Thymus (tissue), 11 donors: ENCODE results near the gene PPFIA1. TPM values are rescaled to one million over a fixed set of nuclear protein-coding genes. Genes with fewer than 3 reads are reported as not detected.

Experiments used
- DNase-seq, 9 donors: peaks; one replicate each; pipeline ENCODE4 v3.0.0-alpha.2; 2013; ENCODE audit warnings: low spot score in 9 of 9, low read depth in 6 of 9, missing footprints in 1 of 9
- H3K27ac ChIP-seq, 2 donors: one replicate each; pipeline ENCODE4 v1.5.1; 2013; ENCODE audit warnings: control low read depth in 1 of 2, low read depth in 1 of 2, low read length in 1 of 2, mild to moderate bottlenecking in 1 of 2, moderate library complexity in 1 of 2
- H3K27me3 ChIP-seq, 2 donors: one replicate each; pipeline ENCODE4 v1.5.1; 2013; ENCODE audit warnings: low read length in 1 of 2; ENCODE audit not compliant: control insufficient read depth in 2 of 2, insufficient read depth in 1 of 2
- H3K36me3 ChIP-seq, 2 donors: one replicate each; pipeline ENCODE4 v1.5.1; 2013; ENCODE audit warnings: low read length in 1 of 2, mild to moderate bottlenecking in 1 of 2, moderate library complexity in 1 of 2; ENCODE audit not compliant: control insufficient read depth in 2 of 2, insufficient read depth in 2 of 2
- H3K4me1 ChIP-seq, 2 donors: one replicate each; pipeline ENCODE4 v1.5.1; 2013; ENCODE audit warnings: low read length in 2 of 2; ENCODE audit not compliant: control insufficient read depth in 2 of 2, insufficient read depth in 2 of 2
- H3K4me3 ChIP-seq, 2 donors: one replicate each; pipeline ENCODE4 v1.5.1; 2013; ENCODE audit warnings: low read length in 2 of 2, control low read depth in 1 of 2, mild to moderate bottlenecking in 1 of 2
- H3K9me3 ChIP-seq, 2 donors: one replicate each; pipeline ENCODE4 v1.5.1; 2013; ENCODE audit warnings: low read length in 1 of 2, mild to moderate bottlenecking in 1 of 2; ENCODE audit not compliant: control insufficient read depth in 2 of 2, insufficient read depth in 1 of 2
- WGBS: extraction: QIAGEN DNeasy Blood & Tissue Kit; methylation state at CpG from one replicate; pipeline ENCODE4 v1.1.7; 2013; 5-methylcytosine and 5-hydroxymethylcytosine counted together
- polyA plus RNA-seq: library from polyadenylated mRNA; stranded (reverse); fragments of 200-250 nt; gene quantifications from one replicate; pipeline ENCODE4 v1.2.3, GENCODE V29; 2013
- total RNA-seq: library from RNA; stranded (reverse); fragments of 120-200 nt; gene quantifications from one replicate; pipeline ENCODE4 v1.2.4, GENCODE V29; 2013
- donor health status: healthy.

PPFIA1 gene
- total and polyA plus RNA-seq, 2 donors, result 22.0 to 23.3 TPM

DNA sequence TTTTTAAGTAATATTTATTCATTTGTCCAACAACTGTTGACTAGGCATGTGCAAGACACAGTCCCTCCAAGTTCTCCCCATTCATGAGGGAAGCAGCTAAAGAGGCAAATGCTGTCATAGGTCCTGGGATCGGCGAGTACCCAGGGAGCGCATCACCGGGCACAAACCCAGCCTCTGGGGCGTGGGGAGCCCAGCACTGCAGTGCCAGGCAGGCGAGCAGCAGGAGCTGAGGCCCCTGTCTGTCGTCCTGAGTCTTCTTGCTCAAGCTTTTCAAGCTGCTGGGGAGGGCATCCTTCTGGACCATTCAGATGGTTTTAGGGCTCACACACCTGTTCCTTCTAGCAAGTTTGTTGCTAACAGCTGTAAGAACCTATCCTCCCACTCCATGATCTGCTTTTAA, 62.1 kb downstream of the PPFIA1 start:
- H3K4me1 ChIP-seq, result no peaks in the 10 kb centered on the region
- no peak overlapping the region for H3K4me3 ChIP-seq
- no peaks in the 10 kb centered on the region for H3K9me3 ChIP-seq
- H3K27me3 ChIP-seq, result no peaks in the 10 kb centered on the region
- peaks cover 55 to 77% of the 10 kb centered on the region in 2 donors for H3K36me3 ChIP-seq
- WGBS, result 98% methylated on average over 7 of the region's 7 CpGs
- H3K27ac ChIP-seq, result no peak overlapping the region
- DNase-seq, result no peak

DNA sequence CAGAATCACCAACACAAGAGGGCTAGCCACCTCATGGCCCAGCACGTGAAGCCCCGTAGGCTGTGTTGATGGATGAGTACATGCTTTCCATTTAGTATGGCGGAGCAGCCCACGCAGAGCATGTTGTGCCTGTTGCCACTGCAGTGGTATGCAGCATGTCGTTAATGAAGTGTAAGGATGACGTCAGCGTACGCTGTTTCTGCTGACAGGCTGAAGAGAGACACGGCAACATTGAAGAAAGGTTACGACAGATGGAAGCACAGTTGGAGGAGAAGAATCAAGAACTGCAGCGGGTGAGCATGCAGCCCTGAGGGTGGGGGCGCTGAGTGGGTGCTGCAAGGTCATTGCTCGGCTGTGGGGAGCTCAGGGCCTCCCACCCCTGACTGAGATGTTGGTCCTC, 62.8 kb downstream of the PPFIA1 start:
- no peaks in the 10 kb centered on the region for H3K9me3 ChIP-seq
- H3K27me3 ChIP-seq, result no peaks in the 10 kb centered on the region
- no peak for DNase-seq
- WGBS, result 99% methylated on average over 13 of the region's 13 CpGs
- no peak overlapping the region for H3K27ac ChIP-seq
- no peaks in the 10 kb centered on the region for H3K4me1 ChIP-seq
- H3K36me3 ChIP-seq, result peaks cover 56 to 77% of the 10 kb centered on the region in 2 donors
- no peak overlapping the region for H3K4me3 ChIP-seq

DNA sequence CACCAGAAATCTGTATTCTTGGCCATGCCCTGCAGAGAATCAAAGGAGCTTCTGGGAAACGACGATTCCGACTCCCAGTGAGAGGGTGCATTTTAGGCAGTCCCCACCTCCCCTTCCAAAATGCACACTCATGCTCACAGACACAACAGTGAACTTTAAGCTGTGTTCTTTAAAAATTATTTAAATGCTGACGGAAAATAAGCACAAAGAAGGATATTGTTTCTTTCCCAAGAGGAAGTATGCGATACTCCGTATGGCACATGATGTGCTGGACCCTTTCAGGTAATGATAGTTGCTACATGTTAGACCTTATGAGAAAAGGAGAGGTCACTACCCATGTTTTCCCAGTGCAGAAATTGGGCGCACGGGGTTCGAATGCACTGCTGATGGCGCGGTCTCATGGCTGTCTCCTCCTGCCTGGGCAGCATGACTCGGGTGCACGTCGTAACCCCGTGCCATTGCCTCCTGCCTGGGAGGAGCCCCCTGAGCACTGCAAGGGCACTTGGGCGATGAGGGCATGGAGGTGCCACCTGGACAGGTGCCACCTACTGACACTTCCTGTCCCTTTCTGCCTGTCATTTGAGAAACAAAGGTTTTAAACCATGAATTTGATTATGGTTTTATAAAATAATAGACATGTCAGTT, 64.0 kb downstream of the PPFIA1 start:
- Histone ChIP-seq H3K36me3 (peaks cover 67 to 83% of the 10 kb centered on the region in 2 donors), H3K4me3 (no peak overlapping the region), H3K27me3 (no peaks in the 10 kb centered on the region), H3K27ac (no peak overlapping the region), H3K9me3 (no peaks in the 10 kb centered on the region), H3K4me1 (no peaks in the 10 kb centered on the region)
- 98% methylated on average over 16 of the region's 16 CpGs for WGBS
- no peak for DNase-seq

DNA sequence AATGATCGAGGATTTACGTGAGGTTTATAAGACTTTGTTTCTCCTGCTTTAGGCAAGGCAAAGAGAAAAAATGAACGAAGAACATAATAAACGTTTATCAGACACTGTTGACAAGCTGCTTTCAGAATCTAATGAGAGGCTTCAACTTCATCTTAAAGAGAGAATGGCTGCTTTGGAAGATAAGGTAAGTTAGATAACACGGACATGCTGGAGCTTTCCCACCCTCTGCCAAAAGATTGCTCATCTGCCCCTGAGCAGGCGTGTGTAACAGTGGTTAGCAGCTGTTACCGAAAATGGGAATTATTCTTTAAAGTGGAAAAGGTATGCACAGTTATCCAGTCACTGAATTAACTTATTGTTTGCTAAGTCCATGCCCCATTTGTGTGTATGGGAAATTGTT, 65.0 kb downstream of the PPFIA1 start:
- DNase-seq, result no peak
- 95% methylated on average over 7 of the region's 7 CpGs for WGBS

DNA sequence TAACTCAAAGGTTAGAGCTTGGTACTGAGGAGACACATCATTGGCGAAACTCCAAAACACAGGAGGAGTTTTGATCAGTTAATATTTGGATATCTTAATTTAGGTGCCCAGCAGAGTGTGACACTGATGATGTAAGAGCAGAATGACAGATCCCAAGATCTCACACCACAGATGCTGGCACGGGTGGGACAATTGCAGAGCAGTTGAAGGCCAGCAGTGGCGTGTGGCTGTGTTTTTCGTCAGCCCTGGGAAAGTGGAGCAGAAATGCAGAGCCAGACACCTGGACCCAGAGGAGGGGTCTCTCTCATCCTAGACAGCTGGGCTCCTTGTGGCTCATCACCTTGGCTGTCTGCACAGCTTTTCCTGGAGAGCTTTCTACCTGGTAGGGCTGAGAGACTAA, 68.1 kb downstream of the PPFIA1 start:
- 84% methylated on average over 4 of the region's 4 CpGs for WGBS
- no peak for DNase-seq

More for the DNA sequence above, 65.0 kb downstream of the PPFIA1 start:
- Histone ChIP-seq H3K36me3 (peaks cover 68 to 81% of the 10 kb centered on the region in 2 donors), H3K27me3 (no peaks in the 10 kb centered on the region), H3K9me3 (no peaks in the 10 kb centered on the region), H3K4me3 (no peak overlapping the region), H3K4me1 (no peaks in the 10 kb centered on the region), H3K27ac (no peak overlapping the region)

DNA sequence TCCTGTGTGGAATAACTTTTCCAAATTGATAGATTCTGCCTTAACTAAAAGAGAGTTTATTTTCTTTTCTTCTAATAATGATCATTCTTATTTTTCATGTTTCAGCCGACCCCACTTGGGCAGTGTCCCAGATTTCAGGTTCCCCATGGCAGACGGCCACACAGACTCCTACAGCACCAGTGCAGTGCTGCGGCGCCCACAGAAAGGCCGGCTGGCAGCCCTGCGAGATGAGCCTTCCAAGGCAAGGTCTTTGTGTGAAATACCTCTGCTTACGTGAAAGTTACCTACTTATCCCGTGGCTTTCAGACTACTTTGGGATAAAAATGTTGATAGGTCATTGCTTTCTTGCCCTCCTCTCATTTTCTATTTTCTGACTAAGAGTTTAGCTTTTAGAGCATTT, 68.6 kb downstream of the PPFIA1 start:
- DNase-seq, result no peak
- no peaks in the 10 kb centered on the region for H3K27me3 ChIP-seq
- H3K4me3 ChIP-seq, result no peak overlapping the region
- H3K9me3 ChIP-seq, result no peaks in the 10 kb centered on the region
- H3K4me1 ChIP-seq, result peaks cover 0 to 1% of the 10 kb centered on the region in 2 donors
- 92% methylated on average over 8 of the region's 8 CpGs for WGBS
- peaks cover 67 to 70% of the 10 kb centered on the region in 2 donors for H3K36me3 ChIP-seq
- no peak overlapping the region for H3K27ac ChIP-seq

More for the DNA sequence above, 68.1 kb downstream of the PPFIA1 start:
- Histone ChIP-seq H3K27me3 (no peaks in the 10 kb centered on the region), H3K27ac (no peak overlapping the region), H3K9me3 (no peaks in the 10 kb centered on the region), H3K4me3 (no peak overlapping the region), H3K4me1 (no peaks in the 10 kb centered on the region), H3K36me3 (peaks cover 66 to 70% of the 10 kb centered on the region in 2 donors)

DNA sequence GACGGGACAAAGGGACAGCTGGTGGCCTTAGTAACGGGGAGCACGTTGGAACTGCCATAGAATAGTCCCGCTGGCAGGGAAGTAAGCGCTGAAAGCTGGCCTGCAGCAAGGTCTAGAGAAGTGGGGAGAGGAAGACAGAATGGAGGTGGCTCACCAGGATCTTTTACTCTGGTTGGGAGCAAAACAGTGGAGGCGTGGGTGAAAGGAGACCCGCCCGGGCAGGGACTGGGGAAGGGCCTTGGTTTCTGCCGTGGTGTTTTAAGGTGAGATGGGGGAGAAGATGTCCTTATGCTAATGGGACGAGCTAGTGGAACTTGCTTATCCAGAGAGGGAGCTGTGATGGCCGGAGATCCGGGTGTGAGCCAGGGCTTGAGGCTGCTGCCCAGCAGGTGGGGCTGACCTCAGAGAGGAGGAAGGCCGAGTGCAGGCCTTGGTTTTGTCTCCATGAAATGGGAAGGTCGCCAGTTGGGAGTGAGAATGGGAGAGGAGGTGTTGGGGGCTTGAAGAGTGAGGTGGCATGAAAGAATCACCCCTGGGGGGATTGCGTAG, 71.5 kb downstream of the PPFIA1 start:
- no peak overlapping the region for H3K4me3 ChIP-seq
- peaks cover 61 to 65% of the 10 kb centered on the region in 2 donors for H3K36me3 ChIP-seq
- WGBS, result 98% methylated on average over 15 of the region's 15 CpGs
- no peak overlapping the region for H3K27ac ChIP-seq
- no peaks in the 10 kb centered on the region for H3K27me3 ChIP-seq
- no peak for DNase-seq
- H3K9me3 ChIP-seq, result no peaks in the 10 kb centered on the region
- peaks cover 0 to 6% of the 10 kb centered on the region in 2 donors for H3K4me1 ChIP-seq

DNA sequence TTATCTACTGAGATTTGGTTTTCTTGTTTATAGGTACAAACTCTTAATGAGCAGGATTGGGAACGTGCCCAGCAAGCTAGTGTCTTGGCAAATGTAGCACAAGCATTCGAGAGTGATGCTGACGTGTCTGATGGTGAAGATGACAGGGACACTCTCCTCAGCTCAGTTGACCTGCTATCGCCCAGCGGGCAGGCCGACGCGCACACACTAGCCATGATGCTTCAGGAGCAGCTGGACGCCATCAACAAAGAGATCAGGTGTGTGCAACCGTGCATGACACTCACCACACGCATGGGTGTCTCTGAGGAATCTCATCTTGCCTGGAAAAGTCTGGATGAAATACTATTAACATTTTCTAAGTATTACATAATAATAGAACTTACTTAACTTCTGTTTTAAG, 73.1 kb downstream of the PPFIA1 start:
- Histone ChIP-seq H3K4me3 (no peak overlapping the region), H3K9me3 (no peaks in the 10 kb centered on the region), H3K27me3 (no peaks in the 10 kb centered on the region), H3K4me1 (peaks cover 0 to 6% of the 10 kb centered on the region in 2 donors), H3K36me3 (peaks cover 55 to 70% of the 10 kb centered on the region in 2 donors), H3K27ac (peak overlapping the region in 1 of 2 donors; percentile 77)
- 95% methylated on average over 11 of the region's 11 CpGs for WGBS
- peak in 1 of 9 donors; percentile 22 for DNase-seq

DNA sequence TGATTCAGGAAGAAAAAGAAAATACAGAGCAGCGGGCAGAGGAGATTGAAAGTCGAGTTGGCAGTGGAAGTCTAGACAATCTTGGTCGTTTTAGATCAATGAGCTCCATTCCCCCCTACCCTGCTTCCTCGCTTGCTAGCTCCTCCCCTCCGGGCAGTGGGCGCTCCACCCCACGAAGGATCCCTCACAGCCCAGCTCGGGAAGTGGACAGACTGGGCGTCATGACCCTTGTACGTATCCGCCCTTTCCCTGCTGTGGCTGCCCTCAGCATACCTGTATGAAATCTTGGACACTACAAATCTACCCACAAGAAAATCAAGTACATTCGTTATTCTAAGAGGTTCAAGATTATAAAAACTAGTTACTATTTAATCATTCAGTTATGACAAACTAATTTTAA, 77.7 kb downstream of the PPFIA1 start:
- H3K27me3 ChIP-seq, result no peaks in the 10 kb centered on the region
- H3K4me3 ChIP-seq, result no peak overlapping the region
- DNase-seq, result no peak
- 88% methylated on average over 12 of the region's 12 CpGs for WGBS
- no peaks in the 10 kb centered on the region for H3K9me3 ChIP-seq
- H3K27ac ChIP-seq, result no peak overlapping the region
- H3K4me1 ChIP-seq, result peaks cover 0 to 6% of the 10 kb centered on the region in 2 donors
- peaks cover 44 to 46% of the 10 kb centered on the region in 2 donors for H3K36me3 ChIP-seq
